OCI-LY1 (cell line): ENCODE data around the gene SAP30BP.

Source experiments
- H2AFZ ChIP-seq: fragments of 200-600 bp; sonication (generic), shearing (Covaris generic); 2 replicates; pipeline ENCODE4 v1.6.0; 2014; ENCODE audit warnings: antibody characterized with exemption, mild to moderate bottlenecking, low read length
- H3F3A ChIP-seq: fragments of 200-600 bp; sonication (generic), shearing (Covaris generic); 2 replicates; pipeline ENCODE4 v1.6.0; 2014; ENCODE audit warnings: mild to moderate bottlenecking, antibody characterized with exemption, low read length, moderate library complexity; ENCODE audit not compliant: insufficient read depth
- H3K27ac ChIP-seq: fragments of 200-600 bp; sonication (generic); 2 replicates; pipeline ENCODE4 v1.5.1; 2014; ENCODE audit warnings: low read length, mixed run types, mild to moderate bottlenecking, low read depth; ENCODE audit not compliant: poor library complexity, severe bottlenecking
- H3K27me3 ChIP-seq: fragments of 200-600 bp; sonication (generic); 2 replicates; pipeline ENCODE4 v1.6.0; 2014; ENCODE audit warnings: antibody characterized with exemption, mild to moderate bottlenecking, low read length, moderate library complexity; ENCODE audit not compliant: insufficient read depth
- H3K36me3 ChIP-seq: fragments of 200-600 bp; sonication (generic); 2 replicates; pipeline ENCODE4 v1.6.1; 2014; ENCODE audit warnings: mild to moderate bottlenecking, antibody characterized with exemption, low read length, moderate library complexity, mixed read lengths; ENCODE audit not compliant: insufficient read depth
- H3K4me1 ChIP-seq: fragments of 200-600 bp; sonication (generic); 2 replicates; pipeline ENCODE4 v1.5.1; 2014; ENCODE audit warnings: mild to moderate bottlenecking, low read length, moderate library complexity; ENCODE audit not compliant: insufficient read depth, severe bottlenecking
- H3K4me2 ChIP-seq: fragments of 200-600 bp; sonication (generic), shearing (Covaris generic); 2 replicates; pipeline ENCODE4 v1.6.1; 2014; ENCODE audit warnings: low read length
- H3K4me3 ChIP-seq: fragments of 200-600 bp; sonication (generic); 2 replicates; pipeline ENCODE4 v1.5.1; 2014; ENCODE audit warnings: low read length, low read depth, mild to moderate bottlenecking, mixed read lengths; ENCODE audit not compliant: poor library complexity, severe bottlenecking
- H3K79me2 ChIP-seq: fragments of 200-600 bp; shearing (Covaris generic); 2 replicates; pipeline ENCODE4 v1.6.1; 2016; ENCODE audit warnings: mixed run types, low read length, mixed read lengths; ENCODE audit not compliant: insufficient read depth
- H3K9ac ChIP-seq: fragments of 200-600 bp; sonication (generic), shearing (Covaris generic); 2 replicates; pipeline ENCODE4 v1.6.1; 2014; ENCODE audit warnings: mild to moderate bottlenecking, low read length, mixed read lengths
- H3K9me2 ChIP-seq: fragments of 200-600 bp; sonication (generic), shearing (Covaris generic); 2 replicates; pipeline ENCODE4 v1.6.1; 2014; ENCODE audit warnings: low read depth, mild to moderate bottlenecking, low read length, mixed read lengths
- H3K9me3 ChIP-seq: fragments of 200-600 bp; shearing (Covaris generic); 2 replicates; pipeline ENCODE4 v1.6.1; 2014; ENCODE audit warnings: low read length, mixed read lengths
- H4K20me1 ChIP-seq: fragments of 200-600 bp; sonication (generic), shearing (Covaris generic); 2 replicates; pipeline ENCODE4 v1.6.0; 2016; ENCODE audit warnings: mild to moderate bottlenecking, low read length; ENCODE audit not compliant: insufficient read depth
- EZH2 ChIP-seq: fragments of 200-600 bp; sonication (generic), shearing (Covaris generic); IDR thresholded peaks from 2 replicates; pipeline ENCODE4 v1.8.0; 2017; ENCODE audit warnings: borderline replicate concordance, mixed run types, mild to moderate bottlenecking, antibody characterized with exemption, low read length, moderate library complexity, mixed read lengths
- TF ChIP-seq, protein P1 (sequence below): fragments of 200-600 bp; sonication (generic), shearing (Covaris generic); IDR thresholded peaks from 2 replicates; pipeline ENCODE4 v1.5.1; 2017; ENCODE audit warnings: mild to moderate bottlenecking, antibody characterized with exemption, low read length, moderate library complexity, mixed read lengths

The SAP30BP gene

DNA sequence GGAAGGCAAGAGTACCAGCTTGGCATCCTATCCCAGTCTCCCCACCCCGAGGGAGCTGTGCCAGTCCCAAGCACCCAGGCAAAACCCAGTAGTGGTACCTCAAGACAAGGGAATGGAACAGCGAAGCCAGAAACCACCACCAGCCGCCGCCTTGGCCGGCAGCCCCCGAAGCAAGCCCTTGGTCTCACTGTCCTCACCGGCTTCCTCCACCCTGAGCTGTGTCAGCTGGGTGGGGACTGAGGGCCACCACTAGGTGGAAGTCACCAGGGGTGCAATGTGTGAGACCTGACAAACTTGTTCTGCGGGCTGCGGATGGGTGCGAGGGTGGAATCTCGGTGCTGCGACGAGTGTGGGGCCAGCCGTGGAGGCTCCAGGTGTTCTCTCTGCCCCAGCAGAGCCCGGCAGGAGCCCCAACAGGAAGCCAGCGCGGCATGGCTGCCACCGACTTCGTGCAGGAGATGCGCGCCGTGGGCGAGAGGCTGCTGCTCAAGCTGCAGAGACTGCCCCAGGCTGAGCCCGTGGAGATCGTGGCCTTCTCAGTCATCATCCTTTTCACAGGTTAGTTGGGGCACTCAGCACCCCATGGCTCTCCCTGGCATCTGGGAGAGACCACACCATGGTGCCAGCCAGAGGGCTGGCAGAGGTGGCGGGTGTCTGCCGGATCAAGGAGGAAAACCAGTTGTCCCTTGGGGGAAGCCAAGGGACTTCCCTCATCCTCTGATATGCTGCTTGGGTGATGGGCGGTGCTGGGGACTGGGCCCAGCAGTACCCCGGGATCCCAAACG, 27.2 kb upstream of the SAP30BP start:
- Histone ChIP-seq H4K20me1 (no peaks in the 10 kb centered on the region), H3K4me1 (no peaks in the 10 kb centered on the region), H3K9me3 (no peaks in the 10 kb centered on the region), H3K79me2 (no peaks in the 10 kb centered on the region), H3K4me2 (no peak overlapping the region), H3K4me3 (no peak overlapping the region), H3K27me3 (no peaks in the 10 kb centered on the region), H3F3A (no peaks in the 10 kb centered on the region), H3K36me3 (peaks cover 3% of the 10 kb centered on the region; the same call in 1 of the 2 replicates), H3K27ac (no peak overlapping the region), H3K9ac (no peak overlapping the region), H3K9me2 (no peaks in the 10 kb centered on the region), H2AFZ (no peak overlapping the region)
- TF ChIP-seq, protein P1, sequence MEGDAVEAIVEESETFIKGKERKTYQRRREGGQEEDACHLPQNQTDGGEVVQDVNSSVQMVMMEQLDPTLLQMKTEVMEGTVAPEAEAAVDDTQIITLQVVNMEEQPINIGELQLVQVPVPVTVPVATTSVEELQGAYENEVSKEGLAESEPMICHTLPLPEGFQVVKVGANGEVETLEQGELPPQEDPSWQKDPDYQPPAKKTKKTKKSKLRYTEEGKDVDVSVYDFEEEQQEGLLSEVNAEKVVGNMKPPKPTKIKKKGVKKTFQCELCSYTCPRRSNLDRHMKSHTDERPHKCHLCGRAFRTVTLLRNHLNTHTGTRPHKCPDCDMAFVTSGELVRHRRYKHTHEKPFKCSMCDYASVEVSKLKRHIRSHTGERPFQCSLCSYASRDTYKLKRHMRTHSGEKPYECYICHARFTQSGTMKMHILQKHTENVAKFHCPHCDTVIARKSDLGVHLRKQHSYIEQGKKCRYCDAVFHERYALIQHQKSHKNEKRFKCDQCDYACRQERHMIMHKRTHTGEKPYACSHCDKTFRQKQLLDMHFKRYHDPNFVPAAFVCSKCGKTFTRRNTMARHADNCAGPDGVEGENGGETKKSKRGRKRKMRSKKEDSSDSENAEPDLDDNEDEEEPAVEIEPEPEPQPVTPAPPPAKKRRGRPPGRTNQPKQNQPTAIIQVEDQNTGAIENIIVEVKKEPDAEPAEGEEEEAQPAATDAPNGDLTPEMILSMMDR, result no peak
- no peak for TF ChIP-seq EZH2

DNA sequence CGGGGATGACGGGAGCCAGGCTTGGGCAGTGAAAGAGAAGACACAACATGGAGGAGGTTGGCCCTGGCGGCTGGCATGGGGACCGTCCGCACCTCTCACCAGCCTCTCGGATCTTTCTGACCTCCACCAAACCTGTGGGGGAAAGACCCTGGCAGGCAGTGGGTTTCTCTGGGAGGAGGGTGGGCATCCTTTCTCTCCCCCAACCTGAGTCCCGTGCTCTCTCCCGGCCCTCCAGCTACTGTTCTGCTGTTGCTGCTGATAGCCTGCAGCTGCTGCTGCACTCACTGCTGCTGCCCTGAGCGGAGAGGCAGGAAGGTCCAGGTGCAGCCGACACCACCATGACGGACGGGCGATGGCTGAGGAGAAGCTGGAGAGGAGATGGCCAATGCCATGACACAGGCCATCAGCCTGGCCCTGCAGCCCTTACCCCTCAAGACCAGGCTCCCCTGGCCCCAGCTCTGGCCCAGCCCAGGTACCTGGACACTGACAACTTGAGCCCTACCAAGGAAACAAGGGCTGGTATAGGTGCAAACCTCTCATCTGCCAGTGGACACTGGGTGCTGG, 26.5 kb upstream of the SAP30BP start:
- Histone ChIP-seq H3K4me1 (no peaks in the 10 kb centered on the region), H3K9me2 (no peaks in the 10 kb centered on the region), H3K4me2 (no peak overlapping the region), H3K4me3 (no peak overlapping the region), H3K79me2 (no peaks in the 10 kb centered on the region), H3K27me3 (no peaks in the 10 kb centered on the region), H3K9ac (no peak overlapping the region), H3K27ac (no peak overlapping the region), H3F3A (no peaks in the 10 kb centered on the region), H4K20me1 (no peaks in the 10 kb centered on the region), H3K9me3 (no peaks in the 10 kb centered on the region), H2AFZ (no peak overlapping the region), H3K36me3 (peaks cover 8% of the 10 kb centered on the region; the same call in 1 of the 2 replicates)
- no peak for TF ChIP-seq EZH2
- TF ChIP-seq, protein P1, result no peak

DNA sequence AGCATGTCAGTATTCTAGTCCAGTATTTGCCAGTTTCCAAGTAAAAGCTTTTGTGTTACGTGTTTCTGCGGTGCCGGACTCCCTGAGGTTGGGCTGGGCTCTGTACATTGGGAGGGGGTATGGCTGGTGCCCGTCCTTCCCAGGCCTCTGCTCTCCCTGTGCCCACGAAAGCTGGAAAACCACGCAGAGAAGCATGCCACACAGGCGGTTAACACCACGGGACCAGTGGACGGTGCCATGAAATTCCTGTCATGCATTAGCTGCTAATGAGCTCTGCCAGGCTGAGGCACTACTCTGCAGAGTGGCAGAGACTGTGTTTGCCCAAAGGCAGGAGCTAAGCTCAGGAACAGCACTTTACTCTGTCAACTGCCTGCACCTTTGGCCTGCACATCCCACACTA, 25.8 kb upstream of the SAP30BP start:
- Histone ChIP-seq H3K4me2 (no peak overlapping the region), H3K9me3 (no peaks in the 10 kb centered on the region), H3K79me2 (no peaks in the 10 kb centered on the region), H3K36me3 (peaks cover 9% of the 10 kb centered on the region; the same call in 1 of the 2 replicates), H3K4me3 (no peak overlapping the region), H3K9me2 (no peaks in the 10 kb centered on the region), H4K20me1 (no peaks in the 10 kb centered on the region), H3K27me3 (no peaks in the 10 kb centered on the region), H3K27ac (no peak overlapping the region), H3F3A (no peaks in the 10 kb centered on the region), H2AFZ (no peak overlapping the region), H3K9ac (no peak overlapping the region), H3K4me1 (no peaks in the 10 kb centered on the region)
- TF ChIP-seq, protein P1, result no peak
- no peak for TF ChIP-seq EZH2
